Activated T-cell treated with anti-CD3 and anti-CD28 coated beads, Interleukin-2, amount 50 U/mL, for 48 hours (primary cell): Measurements from ENCODE around the gene FAM110D.
A peak's percentile ranks its signal among the peaks of the same experiment; 100 is the strongest.

Experiments used
- DNase-seq, 2 experiments: peaks; one replicate each; pipeline ENCODE4 v3.0.0-alpha.2; 2020

Gene FAM110D

DNA sequence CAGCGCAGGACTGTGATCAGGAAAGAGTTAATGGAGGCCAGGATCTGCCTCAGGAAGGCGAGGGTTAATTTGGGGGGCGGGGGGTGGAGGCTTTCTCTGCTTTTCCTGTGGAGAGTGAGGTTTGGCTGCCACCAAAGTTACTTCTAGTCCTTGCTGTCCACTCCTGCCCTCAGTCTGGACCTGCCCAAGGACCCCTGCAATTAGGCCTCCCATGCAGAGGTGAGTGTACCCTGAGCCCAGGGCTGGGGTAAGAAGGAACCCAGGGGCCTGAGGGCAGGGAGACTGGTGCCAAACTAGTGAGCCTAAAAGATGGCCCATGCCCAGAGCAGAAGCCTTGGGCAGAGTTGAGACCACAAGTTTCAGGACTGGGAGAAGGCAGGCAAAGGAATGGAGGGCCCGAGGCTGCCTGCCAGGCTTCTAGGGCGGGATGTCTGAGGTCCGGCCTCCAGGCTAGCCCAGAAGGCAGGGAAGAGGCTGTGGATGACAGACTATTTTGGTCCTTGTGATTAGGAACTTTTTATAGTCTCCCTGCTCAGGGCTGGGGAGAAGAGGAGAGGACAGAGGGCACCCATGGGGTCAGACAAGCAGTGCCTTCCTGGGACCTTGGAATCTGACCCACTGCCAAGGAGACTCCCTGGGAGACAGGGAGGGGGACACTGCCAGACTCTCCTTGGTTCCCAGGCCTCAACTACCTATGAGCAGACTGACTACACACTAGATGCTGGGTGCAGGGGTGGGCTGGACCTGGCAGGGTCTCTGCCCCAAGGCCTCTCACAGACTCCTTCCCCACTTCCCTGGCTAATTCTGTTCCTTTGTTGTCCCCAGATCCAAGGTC lies at the start of gene FAM110D:
Gene FAM110D, plus strand, starts transcription at position 172 of the 835 bp plus-strand sequence. CDS start 2,213 bp downstream, outside the sequence.
- DNase-seq: no peak

- no peak for DNase-seq
These were observed 49.4 kb upstream of the FAM110D start for GRCh38 chr1:26109229-26110164.

GRCh38 chr1:26110731-26111529 lies 47.9 kb upstream of the FAM110D start:
- peak; percentile 73 to 80 for DNase-seq

GRCh38 chr1:26111530-26112406 lies 47.1 kb upstream of the FAM110D start, which contains the start of gene PDIK1L:
PDIK1L (plus strand) TSS chr1:26111824; CDS start chr1:26114309, 2,485 bp downstream.
- peak; percentile 95 to 98 for DNase-seq

DNA sequence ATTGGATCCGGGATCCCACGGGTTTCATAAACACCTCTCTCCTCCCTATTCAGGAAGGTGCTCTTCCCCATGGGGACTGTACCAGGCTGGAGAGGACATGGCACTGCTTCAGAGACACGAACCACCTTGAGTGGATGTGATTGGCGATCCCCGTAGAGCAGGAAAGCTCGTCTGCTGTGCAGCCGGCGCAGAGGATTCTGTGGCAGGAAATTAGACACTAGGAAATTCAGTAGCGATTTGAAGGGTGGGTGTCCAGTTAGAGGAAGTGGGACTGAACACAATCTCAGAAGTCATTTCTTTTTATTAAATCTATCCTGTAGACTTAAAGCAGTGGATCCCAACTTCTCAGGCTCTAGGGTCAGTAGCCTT lies 46.5 kb upstream of the FAM110D start:
- no peak for DNase-seq

DNA sequence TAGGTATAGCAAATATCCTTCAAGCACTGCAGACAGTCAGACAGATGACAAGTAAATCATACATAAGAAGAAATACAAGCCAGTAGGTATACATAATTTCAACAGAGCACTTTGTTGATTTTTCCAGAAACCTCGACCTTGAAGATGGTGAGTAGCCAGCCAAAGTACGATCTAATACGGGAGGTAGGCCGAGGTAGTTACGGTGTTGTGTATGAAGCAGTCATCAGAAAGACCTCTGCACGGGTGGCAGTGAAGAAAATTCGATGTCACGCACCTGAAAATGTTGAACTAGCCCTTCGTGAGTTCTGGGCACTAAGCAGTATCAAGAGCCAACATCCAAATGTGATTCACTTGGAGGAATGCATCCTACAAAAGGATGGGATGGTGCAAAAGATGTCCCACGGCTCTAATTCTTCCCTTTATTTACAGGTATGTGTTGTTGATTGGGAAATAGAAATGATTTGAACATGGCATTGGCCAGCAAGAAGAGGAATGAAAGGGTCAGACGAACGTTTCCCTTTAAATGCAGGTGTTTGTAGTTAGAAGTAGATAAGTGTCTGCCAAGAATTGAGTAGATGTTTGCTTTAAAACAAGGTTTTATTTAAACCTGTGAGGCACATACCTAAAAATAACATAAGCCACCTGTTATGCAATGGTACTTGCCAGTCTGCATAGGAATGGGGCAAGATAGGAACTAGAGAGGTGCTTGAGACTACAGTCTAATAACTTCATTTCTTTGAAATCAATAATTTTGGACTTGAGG lies 44.5 kb upstream of the FAM110D start:
- DNase-seq: no peak

GRCh38 chr1:26119892-26120608 lies 38.8 kb upstream of the FAM110D start:
- no peak for DNase-seq

DNA sequence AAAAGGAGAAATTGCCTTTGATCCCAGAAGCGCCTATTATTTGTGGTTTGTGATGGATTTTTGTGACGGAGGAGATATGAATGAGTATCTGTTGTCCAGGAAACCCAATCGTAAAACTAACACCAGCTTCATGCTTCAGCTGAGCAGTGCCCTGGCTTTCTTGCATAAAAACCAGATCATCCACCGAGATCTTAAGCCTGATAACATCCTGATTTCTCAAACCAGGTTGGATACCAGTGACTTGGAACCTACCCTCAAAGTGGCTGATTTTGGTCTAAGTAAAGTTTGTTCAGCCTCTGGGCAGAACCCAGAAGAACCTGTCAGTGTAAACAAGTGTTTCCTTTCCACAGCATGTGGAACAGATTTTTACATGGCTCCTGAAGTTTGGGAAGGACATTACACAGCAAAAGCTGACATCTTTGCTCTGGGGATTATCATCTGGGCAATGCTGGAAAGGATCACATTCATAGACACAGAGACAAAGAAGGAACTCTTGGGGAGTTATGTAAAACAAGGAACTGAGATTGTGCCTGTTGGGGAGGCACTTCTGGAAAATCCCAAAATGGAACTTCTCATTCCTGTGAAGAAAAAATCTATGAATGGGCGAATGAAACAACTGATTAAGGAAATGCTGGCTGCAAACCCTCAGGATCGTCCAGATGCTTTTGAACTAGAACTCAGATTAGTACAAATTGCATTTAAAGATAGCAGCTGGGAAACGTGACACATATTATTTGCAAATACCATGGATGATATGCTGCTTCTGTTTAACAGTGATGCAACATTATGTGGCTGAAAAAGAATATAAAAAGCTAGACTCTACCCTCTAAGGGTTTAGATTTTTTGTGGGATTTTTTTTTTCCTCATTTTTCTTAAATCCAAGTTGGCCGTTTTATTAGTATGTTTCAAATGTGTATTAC lies 36.8 kb upstream of the FAM110D start:
- DNase-seq: no peak

- peak; percentile 14 to 15 for DNase-seq
These were observed 35.6 kb upstream of the FAM110D start for GRCh38 chr1:26122988-26123973.

DNA sequence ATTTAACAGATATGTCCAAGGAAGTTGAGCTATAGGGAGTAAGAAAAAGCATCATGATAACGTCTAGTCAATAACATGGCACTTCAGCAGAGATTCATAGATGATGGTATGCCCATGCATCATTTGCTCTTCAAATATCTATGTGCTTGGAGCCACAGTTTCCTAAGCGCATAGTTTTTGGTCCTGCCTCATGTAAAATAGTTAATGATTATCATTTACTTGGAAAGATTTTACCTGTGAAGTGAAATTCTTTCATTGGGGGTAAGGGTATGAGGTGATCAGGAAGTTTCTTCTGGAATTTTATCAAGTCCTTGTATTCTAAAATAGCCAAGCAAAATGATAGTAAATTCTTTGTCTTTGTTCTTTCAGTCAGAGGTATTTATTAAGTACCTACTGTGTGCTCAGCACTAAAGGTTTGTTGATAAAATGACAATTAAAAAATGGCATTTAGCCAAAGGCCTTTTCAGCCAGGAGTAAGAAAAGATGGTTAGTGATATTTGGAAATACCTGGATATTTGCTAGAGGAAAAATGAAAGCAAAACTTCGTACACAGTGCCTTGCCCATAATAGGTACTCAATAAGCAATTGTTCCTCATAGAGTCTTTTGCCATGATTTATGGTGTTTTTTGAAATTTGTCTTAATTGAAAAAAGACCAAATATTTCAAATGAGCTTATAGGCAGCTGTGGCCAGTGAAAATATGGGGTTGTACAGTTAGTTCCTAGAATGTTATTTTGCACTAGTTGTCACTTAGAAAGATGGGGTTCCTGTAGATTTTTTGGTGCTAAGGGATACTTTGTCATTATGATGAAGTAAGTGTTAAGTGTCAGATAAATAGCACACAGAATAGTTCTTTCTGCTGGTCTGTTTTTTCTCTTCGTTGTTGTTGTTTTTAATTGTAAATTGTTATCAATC lies 34.2 kb upstream of the FAM110D start:
- no peak for DNase-seq

DNA sequence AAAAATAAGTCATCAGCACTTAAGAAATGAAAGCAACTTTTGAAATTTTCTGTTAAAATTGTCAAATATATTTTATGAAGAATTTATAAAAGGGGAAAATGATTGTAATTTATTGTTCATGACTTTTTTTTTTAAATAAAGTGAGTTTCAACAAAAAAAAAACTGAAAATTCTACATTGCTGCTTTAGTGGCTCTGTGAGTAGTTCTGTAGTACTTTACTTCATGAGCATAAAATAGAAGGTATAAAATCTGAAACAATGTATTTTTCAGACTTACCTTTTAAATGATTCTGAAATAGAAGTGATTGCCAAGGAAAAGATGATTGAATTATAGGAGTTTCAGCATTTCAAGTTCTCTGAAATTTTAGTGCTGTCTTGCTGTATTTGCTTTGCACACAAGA lies 33.5 kb upstream of the FAM110D start:
- no peak for DNase-seq

DNA sequence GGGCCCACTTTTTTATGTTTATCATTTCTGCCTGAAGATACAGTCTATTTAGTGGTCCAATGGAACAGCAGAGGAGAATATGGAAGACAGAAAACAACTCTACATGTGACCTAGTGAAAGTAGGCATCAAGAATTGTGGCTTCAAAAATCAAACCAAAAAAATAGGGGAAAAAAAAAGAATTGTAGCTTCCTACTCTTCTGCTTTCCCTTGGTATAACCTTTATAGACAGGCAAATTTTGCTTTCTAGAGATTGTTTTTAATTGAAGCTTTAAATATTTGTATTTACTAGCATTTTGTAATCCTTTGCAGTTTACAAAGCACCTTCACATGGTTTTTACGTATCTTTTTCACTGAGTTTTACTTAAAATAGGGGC lies 32.9 kb upstream of the FAM110D start:
- DNase-seq: no peak

- peak; percentile 21 to 28 for DNase-seq
These were observed 32.4 kb upstream of the FAM110D start for GRCh38 chr1:26126321-26127084.

GRCh38 chr1:26127235-26128163 lies 31.4 kb upstream of the FAM110D start:
- DNase-seq: peak; percentile 18 to 20

- DNase-seq: no peak
These were observed 29.1 kb upstream of the FAM110D start for GRCh38 chr1:26129778-26130177.
